Measurements from ENCODE around the gene NBPF26.
"Not testable (repeated sequence)": the region's sequence is repeated elsewhere in the genome, so short reads cannot be mapped to it uniquely, and the experiment has no call there.

The NBPF26 gene

GRCh38 chr1:120859615-120860234, 136.0 kb downstream of the NBPF26 start:
- not testable (repeated sequence) for DNase-seq

GRCh38 chr1:120878206-120878605, 154.5 kb downstream of the NBPF26 start:
- not testable (repeated sequence) for DNase-seq

DNA sequence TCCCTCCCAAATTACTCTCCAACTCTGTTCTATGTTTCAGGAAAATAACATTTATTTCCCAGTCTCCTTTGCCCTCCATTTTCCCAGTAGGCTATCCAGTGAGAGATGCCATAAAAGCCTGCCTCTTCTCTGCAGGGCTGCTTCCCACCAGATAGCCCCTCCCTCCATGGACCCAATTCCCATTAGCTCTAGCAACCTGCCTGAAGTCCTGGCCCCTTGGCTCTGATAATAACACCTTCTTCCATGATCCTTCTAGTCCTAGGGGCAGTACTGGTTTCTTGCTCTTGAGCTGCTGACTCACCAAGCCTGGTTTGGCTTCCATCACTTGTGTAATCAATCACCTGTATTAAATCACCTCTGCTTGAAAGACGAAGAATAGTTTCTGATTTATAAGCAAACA, 156.3 kb downstream of the NBPF26 start:
- DNase-seq, result not testable (repeated sequence)

- DNase-seq, result not testable (repeated sequence)
Observed at GRCh38 chr1:120881934-120882333, 158.2 kb downstream of the NBPF26 start.

All from SW 1271 (cell line).